NCI-H146 (cell line): ENCODE data around the gene GATD1.
A peak's percentile ranks its signal among the peaks of the same experiment; 100 is the strongest.

Source experiments
- DNase-seq: peaks from one replicate; lab custom pipeline; 2025; lab: John Stamatoyannopoulos, UW

The GATD1 gene

GRCh38 chr11:726278-727220 is 50.7 kb downstream of the GATD1 start:
- peak; percentile 86 for DNase-seq

- peak; percentile 79 for DNase-seq
Measured at GRCh38 chr11:725624-726202, 51.6 kb downstream of the GATD1 start.

GRCh38 chr11:724778-725386 is 52.4 kb downstream of the GATD1 start:
- DNase-seq, result no peak

- no peak for DNase-seq
Measured at GRCh38 chr11:724049-724777, 53.1 kb downstream of the GATD1 start.

- peak; percentile 54 for DNase-seq
Measured at GRCh38 chr11:723120-723883, 54.0 kb downstream of the GATD1 start.

- DNase-seq, result no peak
Measured at GRCh38 chr11:722346-722811, 54.9 kb downstream of the GATD1 start.

GRCh38 chr11:721741-722345 is 55.4 kb downstream of the GATD1 start:
- DNase-seq, result peak; percentile 82

GRCh38 chr11:721247-721740 is 56.0 kb downstream of the GATD1 start:
- peak; percentile 79 for DNase-seq

- DNase-seq, result peak; percentile 63
Measured at GRCh38 chr11:720642-721246, 56.5 kb downstream of the GATD1 start.

GRCh38 chr11:720017-720641 is 57.2 kb downstream of the GATD1 start:
- no peak for DNase-seq

- peak; percentile 35 for DNase-seq
Measured at GRCh38 chr11:719214-720016, 57.9 kb downstream of the GATD1 start.
